Mesenchymal stem cell (in vitro differentiated cells and primary cell): ENCODE results near the gene GPR152.

Experiments
- DNase-seq: peaks from one replicate; pipeline ENCODE4 v3.0.0-alpha.2; 2013
- H2AFZ ChIP-seq: one replicate; pipeline ENCODE4 v1.6.1; 2013; ENCODE audit warnings: low read depth, mild to moderate bottlenecking, control low read depth, inconsistent platforms, low read length, moderate library complexity
- H2AK5ac ChIP-seq: 2 replicates; pipeline ENCODE4 v1.6.1; 2013; ENCODE audit warnings: low read length, moderate library complexity, mild to moderate bottlenecking, inconsistent platforms; ENCODE audit not compliant: severe bottlenecking
- H2BK120ac ChIP-seq: one replicate; pipeline ENCODE4 v1.6.1; 2013; ENCODE audit warnings: low read depth, mild to moderate bottlenecking, inconsistent platforms, low read length, moderate library complexity
- H2BK12ac ChIP-seq, 2 experiments: one replicate each; pipeline ENCODE4 v1.6.1; 2013; ENCODE audit warnings: inconsistent platforms in 2 of 2, low read length in 2 of 2, mild to moderate bottlenecking in 2 of 2, moderate library complexity in 2 of 2, control low read depth in 1 of 2
- H2BK15ac ChIP-seq: one replicate; pipeline ENCODE4 v1.6.1; 2013; ENCODE audit warnings: mild to moderate bottlenecking, low read depth, inconsistent platforms; ENCODE audit not compliant: poor library complexity, severe bottlenecking
- H2BK5ac ChIP-seq: 2 replicates; pipeline ENCODE4 v1.6.1; 2013; ENCODE audit warnings: low read depth, mild to moderate bottlenecking, low read length, control low read depth, inconsistent platforms; ENCODE audit not compliant: poor library complexity, severe bottlenecking
- H3K14ac ChIP-seq, 2 experiments: one replicate each; pipeline ENCODE4 v1.6.1; 2013; ENCODE audit warnings: inconsistent platforms in 2 of 2, low read length in 2 of 2, control low read depth in 1 of 2, mild to moderate bottlenecking in 1 of 2, moderate library complexity in 1 of 2
- H3K18ac ChIP-seq, 2 experiments: one replicate each; pipeline ENCODE4 v1.6.1; 2013; ENCODE audit warnings: inconsistent platforms in 2 of 2, low read length in 2 of 2, control low read depth in 1 of 2, low read depth in 1 of 2, mild to moderate bottlenecking in 1 of 2
- H3K23ac ChIP-seq, 2 experiments: one replicate each; pipeline ENCODE4 v1.6.1; 2013; ENCODE audit warnings: inconsistent platforms in 2 of 2, low read length in 2 of 2, mild to moderate bottlenecking in 2 of 2, moderate library complexity in 2 of 2, control low read depth in 1 of 2
- H3K27ac ChIP-seq: 2 replicates; pipeline ENCODE4 v1.5.1; 2013; ENCODE audit warnings: mild to moderate bottlenecking, moderate library complexity, low read length, control low read depth, inconsistent platforms; ENCODE audit not compliant: poor library complexity, severe bottlenecking
- H3K27me3 ChIP-seq, 2 experiments: 2 replicates each; pipeline versions ENCODE4 v1.6.1 to v1.7.0; 2013; ENCODE audit warnings: low read length in 2 of 2, mild to moderate bottlenecking in 2 of 2, moderate library complexity in 2 of 2, control low read depth in 1 of 2, inconsistent platforms in 1 of 2; ENCODE audit not compliant: control insufficient read depth in 1 of 2, insufficient read depth in 1 of 2
- H3K36me3 ChIP-seq, 2 experiments: 2 replicates each; pipeline versions ENCODE4 v1.6.1 to v1.7.0; 2013; ENCODE audit warnings: low read length in 2 of 2, control low read depth in 1 of 2, inconsistent platforms in 1 of 2, low read depth in 1 of 2, mild to moderate bottlenecking in 1 of 2; ENCODE audit not compliant: insufficient read depth in 2 of 2, control insufficient read depth in 1 of 2
- H3K4ac ChIP-seq, 2 experiments: one replicate each; pipeline ENCODE4 v1.6.1; 2013; ENCODE audit warnings: inconsistent platforms in 2 of 2, low read length in 2 of 2, mild to moderate bottlenecking in 2 of 2, moderate library complexity in 2 of 2, control low read depth in 1 of 2, low read depth in 1 of 2
- H3K4me1 ChIP-seq: 2 replicates; pipeline ENCODE4 v1.6.1; 2013; ENCODE audit warnings: low read depth, low read length, control low read depth; ENCODE audit not compliant: control insufficient read depth, insufficient read depth
- H3K4me2 ChIP-seq: 2 replicates; pipeline ENCODE4 v1.6.1; 2013; ENCODE audit warnings: low read length, mild to moderate bottlenecking, inconsistent platforms; ENCODE audit not compliant: poor library complexity, severe bottlenecking
- H3K4me3 ChIP-seq, 2 experiments: 2 replicates each; pipeline versions ENCODE4 v1.5.1 to v1.7.0; 2013; ENCODE audit warnings: low read length in 2 of 2, mild to moderate bottlenecking in 2 of 2, control low read depth in 1 of 2, low read depth in 1 of 2; ENCODE audit not compliant: insufficient read depth in 1 of 2
- H3K79me1 ChIP-seq: replicated peaks from 2 replicates; pipeline ENCODE4 v1.6.1; 2013; ENCODE audit warnings: mild to moderate bottlenecking, control low read depth, low read length, inconsistent platforms; ENCODE audit not compliant: poor library complexity, severe bottlenecking
- H3K9ac ChIP-seq: 2 replicates; pipeline ENCODE4 v1.7.0; 2013; ENCODE audit warnings: mild to moderate bottlenecking, low read length, moderate library complexity
- H3K9me3 ChIP-seq: 2 replicates; pipeline ENCODE4 v1.7.0; 2013; ENCODE audit warnings: mild to moderate bottlenecking, low read length; ENCODE audit not compliant: control insufficient read depth
- H4K8ac ChIP-seq: one replicate; pipeline ENCODE4 v1.6.1; 2013; ENCODE audit warnings: inconsistent platforms, mild to moderate bottlenecking, low read length, moderate library complexity
- H4K91ac ChIP-seq: one replicate; pipeline ENCODE4 v1.6.1; 2013; ENCODE audit warnings: mild to moderate bottlenecking, low read length, inconsistent platforms
- WGBS: methylation state at CpG from one replicate; pipeline ENCODE4 v1.1.7; 2013; ENCODE audit warnings: mixed read lengths; 5-methylcytosine and 5-hydroxymethylcytosine counted together

Gene GPR152

GRCh38 chr11:67456068-67456705 lies 3.7 kb upstream of the GPR152 start:
- H3K4ac ChIP-seq, result no peak overlapping the region
- H2AK5ac ChIP-seq, result no peak overlapping the region
- H3K27ac ChIP-seq, result no peak overlapping the region
- H4K91ac ChIP-seq, result no peak overlapping the region
- peaks cover 3% of the 10 kb centered on the region for H3K4me1 ChIP-seq
- no peak overlapping the region for H2BK120ac ChIP-seq
- H2BK5ac ChIP-seq, result no peak overlapping the region
- H3K27me3 ChIP-seq, result peaks cover 0 to 32% of the 10 kb centered on the region in 2 experiments
- no peaks in the 10 kb centered on the region for H3K79me1 ChIP-seq
- 87% methylated on average over 25 of the region's 25 CpGs for WGBS
- no peak overlapping the region for H3K9ac ChIP-seq
- no peak overlapping the region for H4K8ac ChIP-seq
- DNase-seq, result no peak
- no peak overlapping the region for H2BK15ac ChIP-seq
- no peak overlapping the region for H2BK12ac ChIP-seq
- H3K18ac ChIP-seq, result no peak overlapping the region
- H3K4me2 ChIP-seq, result no peak overlapping the region
- H3K4me3 ChIP-seq, result no peak overlapping the region
- no peaks in the 10 kb centered on the region for H3K9me3 ChIP-seq
- H3K14ac ChIP-seq, result no peak overlapping the region
- no peak overlapping the region for H3K23ac ChIP-seq
- H3K36me3 ChIP-seq, result peaks cover 0 to 3% of the 10 kb centered on the region in 2 experiments
- no peak overlapping the region for H2AFZ ChIP-seq

DNA sequence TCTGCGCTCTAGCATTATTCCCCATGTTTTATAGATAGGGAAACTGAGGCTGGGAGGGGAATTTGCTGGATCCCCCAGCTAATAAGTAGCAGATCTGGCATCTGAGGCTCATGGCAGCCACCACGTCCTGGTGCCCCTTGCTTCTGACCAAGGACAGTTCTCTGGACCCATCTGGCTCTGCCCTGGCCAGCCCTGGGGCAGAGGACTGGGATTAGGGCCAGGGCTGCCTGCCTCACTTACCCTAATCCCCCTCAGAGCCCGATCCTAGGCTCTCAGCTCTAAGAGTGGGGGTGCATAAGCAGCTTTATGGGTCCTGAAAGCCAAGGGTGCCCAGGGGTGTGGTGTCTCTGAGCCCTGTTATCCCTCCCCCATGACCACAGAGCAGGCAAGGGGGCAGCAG lies 2.5 kb upstream of the GPR152 start, which contains the start of gene CABP4:
Gene CABP4 (plus strand): TSS at position 301 of the 400 bp plus-strand sequence. CDS start 70 bp downstream, at position 371.
- no peak within 1 kb of the TSS for H2BK120ac ChIP-seq
- H2AFZ ChIP-seq, result no peak within 1 kb of the TSS
- no peak within 1 kb of the TSS for H4K8ac ChIP-seq
- no peak within 1 kb of the TSS for H2BK15ac ChIP-seq
- no peak within 1 kb of the TSS for H3K4me3 ChIP-seq
- WGBS, result 94% methylated on average over 2 of the region's 3 CpGs
- H3K4me1 ChIP-seq, result peaks cover 3% of the 10 kb centered on the region
- H2BK12ac ChIP-seq, result no peak within 1 kb of the TSS
- no peaks in the 10 kb centered on the region for H3K9me3 ChIP-seq
- H3K9ac ChIP-seq, result no peak within 1 kb of the TSS
- no peak for DNase-seq
- no peak within 1 kb of the TSS for H3K18ac ChIP-seq
- H4K91ac ChIP-seq, result no peak within 1 kb of the TSS
- H3K27ac ChIP-seq, result no peak within 1 kb of the TSS
- H3K27me3 ChIP-seq, result peaks cover 0 to 32% of the 10 kb centered on the region in 2 experiments
- H2BK5ac ChIP-seq, result no peak within 1 kb of the TSS
- H3K14ac ChIP-seq, result no peak within 1 kb of the TSS
- no peak within 1 kb of the TSS for H3K4me2 ChIP-seq
- no peak within 1 kb of the TSS for H2AK5ac ChIP-seq
- no peak within 1 kb of the TSS for H3K4ac ChIP-seq
- no peak within 1 kb of the TSS for H3K23ac ChIP-seq
- H3K79me1 ChIP-seq, result no peaks in the 10 kb centered on the region
- H3K36me3 ChIP-seq, result peaks cover 0 to 3% of the 10 kb centered on the region in 2 experiments

GRCh38 chr11:67453816-67454732 lies 1.5 kb upstream of the GPR152 start:
- Histone ChIP-seq H2AFZ (no peak overlapping the region), H2BK15ac (no peak overlapping the region), H3K23ac (no peak overlapping the region), H2AK5ac (no peak overlapping the region), H4K91ac (no peak overlapping the region), H3K4ac (no peak overlapping the region), H3K36me3 (peaks cover 0 to 3% of the 10 kb centered on the region in 2 experiments), H4K8ac (no peak overlapping the region), H3K9me3 (no peaks in the 10 kb centered on the region), H3K9ac (no peak overlapping the region), H3K18ac (no peak overlapping the region), H3K4me1 (peaks cover 3% of the 10 kb centered on the region), H3K27ac (no peak overlapping the region), H2BK12ac (no peak overlapping the region), H2BK120ac (no peak overlapping the region), H3K79me1 (no peaks in the 10 kb centered on the region), H3K14ac (no peak overlapping the region), H2BK5ac (no peak overlapping the region), H3K4me3 (no peak overlapping the region), H3K4me2 (no peak overlapping the region), H3K27me3 (peaks cover 0 to 32% of the 10 kb centered on the region in 2 experiments)
- no peak for DNase-seq
- WGBS, result 91% methylated on average over 18 of the region's 21 CpGs

GRCh38 chr11:67451658-67451976 lies 912 bp downstream of the GPR152 start:
- Histone ChIP-seq H2BK5ac (no peak overlapping the region), H3K18ac (no peak overlapping the region), H3K14ac (peak overlapping the region in 1 of 2 experiments; percentile 18), H3K9me3 (no peaks in the 10 kb centered on the region), H2AK5ac (no peak overlapping the region), H3K4me3 (no peak overlapping the region), H2BK120ac (no peak overlapping the region), H3K27me3 (peaks cover 0 to 23% of the 10 kb centered on the region in 2 experiments), H3K27ac (no peak overlapping the region), H3K36me3 (no peaks in the 10 kb centered on the region), H4K8ac (no peak overlapping the region), H3K79me1 (no peaks in the 10 kb centered on the region), H2BK12ac (no peak overlapping the region), H2BK15ac (no peak overlapping the region), H2AFZ (no peak overlapping the region), H3K4me2 (no peak overlapping the region), H3K9ac (no peak overlapping the region), H4K91ac (no peak overlapping the region), H3K4ac (no peak overlapping the region), H3K23ac (no peak overlapping the region), H3K4me1 (no peaks in the 10 kb centered on the region)
- DNase-seq, result no peak
- WGBS, result 91% methylated on average over 14 of the region's 14 CpGs
